Measurements from ENCODE around the gene CDK5R2. TPM values are rescaled to one million over a fixed set of nuclear protein-coding genes. Genes with fewer than 3 reads are reported as not detected.
A peak's percentile ranks its signal among the peaks of the same experiment; 100 is the strongest.

Gene CDK5R2
- total RNA-seq, 1 experiment from 2014 or later: 0.27 TPM

DNA sequence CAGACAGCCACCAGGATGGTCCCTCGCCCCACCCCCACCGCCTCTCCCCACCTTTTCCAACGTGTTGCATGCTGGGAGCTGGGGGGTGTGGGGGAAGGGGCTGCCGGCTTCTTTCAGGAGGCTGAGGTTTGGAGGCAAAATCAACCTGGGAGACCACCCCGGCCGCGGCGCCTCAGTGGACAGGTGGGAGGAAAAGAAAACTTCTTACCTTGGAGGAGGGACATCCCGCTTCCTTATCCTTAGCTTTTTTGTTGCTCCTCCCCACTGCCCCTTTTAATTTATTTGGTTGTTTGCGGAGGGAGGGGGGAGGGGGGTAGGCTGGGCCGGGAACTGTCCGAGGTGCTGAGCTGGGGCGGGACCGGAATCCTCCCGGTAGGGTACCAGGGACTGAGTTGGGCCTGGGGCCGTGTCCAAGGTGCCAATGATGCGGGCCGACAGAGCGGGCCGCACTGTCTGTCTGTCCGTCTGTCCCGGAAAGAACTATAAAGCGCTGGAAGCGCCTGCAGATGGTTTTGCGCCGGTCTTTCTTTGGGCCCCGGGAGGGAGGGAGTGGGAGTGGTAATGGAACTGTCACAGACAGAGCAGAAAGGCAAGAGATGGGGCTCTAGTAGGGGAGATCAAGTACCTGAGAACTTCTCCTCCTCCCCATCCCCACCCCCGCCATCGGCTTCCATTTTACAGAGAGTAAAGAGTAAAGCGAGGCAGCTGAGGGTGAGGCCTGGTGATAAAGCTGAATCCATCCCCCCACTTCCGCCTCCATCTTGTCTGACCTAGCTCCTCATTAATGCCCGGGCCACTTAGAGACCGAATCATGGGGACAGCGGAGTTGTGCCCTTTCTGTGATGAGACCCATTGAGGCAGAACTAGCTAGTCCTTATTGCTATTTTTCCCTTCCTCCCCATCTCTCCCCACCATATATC is 2.4 kb downstream of the CDK5R2 start:
- DNase-seq (ENCODE audit: low read depth): no peak

DNA sequence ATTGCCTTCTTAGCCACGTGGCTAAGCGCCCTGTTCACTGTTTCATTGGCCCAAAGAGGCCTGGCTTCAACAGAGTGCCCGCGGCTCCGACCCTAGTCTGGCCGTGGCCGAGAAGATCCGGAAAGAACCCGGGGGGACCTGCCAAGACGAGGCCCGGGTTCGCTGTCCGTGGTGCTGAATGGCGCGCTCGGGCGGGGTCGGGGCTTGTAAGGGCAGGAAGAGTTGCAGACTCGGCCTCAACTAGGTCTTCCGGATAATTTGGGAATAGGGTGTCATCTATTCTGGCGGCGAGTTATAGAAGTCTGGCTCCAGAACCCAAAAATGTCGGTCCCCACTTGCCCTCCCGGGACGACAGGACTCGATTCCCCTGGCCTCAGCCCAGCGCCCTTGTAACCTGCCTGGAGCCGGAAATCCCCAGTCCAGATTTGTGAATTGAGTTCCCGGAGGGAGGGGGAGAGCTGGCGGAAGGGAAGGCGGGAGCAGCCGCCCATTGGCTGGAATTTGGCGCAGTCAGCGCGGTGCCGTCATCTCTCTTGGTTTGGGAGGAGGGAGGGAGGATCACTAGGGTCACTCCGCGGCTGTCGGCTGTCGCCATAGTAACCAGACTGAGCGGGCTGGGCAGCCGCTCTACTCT is 3.5 kb downstream of the CDK5R2 start:
- peak; percentile 64 for DNase-seq (ENCODE audit: low read depth)

DNA sequence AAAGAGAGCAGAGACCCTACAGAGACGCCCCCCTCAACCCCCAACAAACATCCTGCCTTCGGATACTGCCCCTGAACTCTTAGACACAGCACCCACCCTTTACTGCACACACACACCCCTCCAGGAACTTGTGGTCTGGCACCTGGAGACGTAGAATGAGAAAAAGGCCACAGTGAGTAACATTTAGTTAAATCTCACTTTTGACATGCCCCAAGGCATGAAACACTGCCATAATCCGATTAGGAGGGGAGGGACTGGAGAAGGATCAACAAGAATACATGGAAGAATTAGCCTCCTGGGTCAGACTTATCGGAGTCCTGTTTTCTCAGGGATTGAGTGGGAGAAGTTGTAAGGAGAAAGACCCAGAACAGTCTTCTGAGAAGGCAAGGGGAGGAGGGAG is 4.1 kb downstream of the CDK5R2 start:
- no peak for DNase-seq (ENCODE audit: low read depth)

DNA sequence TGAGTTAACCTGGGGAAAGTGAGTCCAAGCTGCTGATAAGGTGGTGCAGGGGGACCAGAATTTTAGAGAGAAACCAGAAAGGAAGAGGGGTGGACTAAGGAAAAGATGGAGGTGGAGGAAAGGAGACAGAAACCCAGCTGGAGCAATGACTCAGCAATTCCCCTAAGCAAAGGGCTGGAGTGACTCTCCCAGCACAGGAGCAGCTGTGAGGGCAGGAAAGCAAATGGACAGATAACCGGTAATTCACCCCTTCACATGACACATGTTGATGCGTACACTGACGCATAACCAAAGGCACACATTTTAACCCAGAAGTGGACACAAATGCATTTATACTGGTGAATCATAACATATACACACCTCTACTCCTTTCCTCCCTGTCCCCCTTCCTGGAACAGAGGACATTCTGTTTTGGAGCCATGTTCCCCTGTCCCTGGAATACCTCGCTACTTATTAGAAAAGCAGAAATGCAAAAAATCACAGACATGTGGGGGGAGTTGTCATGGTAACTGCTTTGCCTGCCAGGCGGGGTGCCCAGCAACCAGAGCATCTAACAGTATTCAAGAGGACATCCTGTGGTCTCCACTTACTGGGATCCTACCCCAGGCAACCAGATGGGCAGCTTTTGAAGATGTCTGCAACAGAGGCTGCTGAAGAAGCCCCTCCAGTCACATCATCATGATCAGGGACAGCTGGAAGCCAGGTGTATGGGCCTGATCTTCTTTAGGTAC is 4.7 kb downstream of the CDK5R2 start:
- DNase-seq (ENCODE audit: low read depth): peak; percentile 90

DNA sequence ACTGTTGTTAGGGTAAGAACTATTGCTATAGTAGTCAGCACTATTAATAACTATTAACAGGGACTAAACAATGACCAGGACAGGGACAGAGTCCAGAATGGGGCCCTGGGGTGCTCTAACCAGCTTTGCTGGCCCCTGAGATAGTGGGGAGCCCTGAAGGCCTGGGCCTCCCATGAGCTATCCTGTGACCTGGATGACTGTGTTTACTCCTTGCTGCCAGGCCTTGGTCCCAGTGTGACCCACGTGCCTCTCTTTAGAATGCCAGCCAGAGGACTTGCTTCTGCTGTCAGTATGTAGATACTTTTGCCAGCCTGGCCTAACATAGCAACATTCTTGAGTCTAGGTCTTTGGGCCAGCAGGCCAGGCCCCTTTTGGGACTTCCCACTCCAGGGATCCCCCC is 11.4 kb downstream of the CDK5R2 start:
- no peak for DNase-seq (ENCODE audit: low read depth)

DNA sequence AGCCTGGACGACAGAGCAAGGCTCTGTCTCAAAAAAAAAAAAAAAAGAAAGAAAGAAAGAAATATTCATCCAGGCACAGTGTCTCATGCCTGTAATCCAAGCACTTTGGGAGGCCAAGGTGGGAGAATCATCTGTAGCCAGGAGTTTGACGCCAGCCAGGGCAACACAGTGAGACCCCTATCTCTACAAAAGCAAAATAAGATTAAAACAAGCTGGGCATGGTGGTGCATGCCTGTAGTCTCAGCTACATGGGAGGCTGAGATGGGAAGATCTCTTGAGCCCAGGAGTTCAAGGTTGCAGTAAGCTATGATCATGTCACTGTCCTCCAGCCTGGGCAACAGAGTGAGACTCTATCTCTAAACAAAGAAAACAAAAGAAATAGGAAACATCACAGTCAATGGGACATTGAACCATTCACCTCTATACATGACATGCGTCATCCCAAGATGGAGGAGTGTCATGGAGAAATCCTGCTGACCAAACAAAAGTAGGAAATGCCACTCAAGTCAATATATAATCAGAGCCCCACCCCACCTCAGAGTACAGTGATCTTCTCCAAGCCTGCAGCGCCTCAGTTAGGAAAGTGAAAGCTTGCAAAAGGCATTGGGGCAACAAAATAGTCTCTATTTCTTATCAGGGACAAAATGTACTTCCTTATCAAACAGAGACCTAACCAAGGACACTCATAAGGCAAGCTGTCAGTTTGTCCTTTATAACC is 15.8 kb downstream of the CDK5R2 start:
- no peak for DNase-seq (ENCODE audit: low read depth)

DNA sequence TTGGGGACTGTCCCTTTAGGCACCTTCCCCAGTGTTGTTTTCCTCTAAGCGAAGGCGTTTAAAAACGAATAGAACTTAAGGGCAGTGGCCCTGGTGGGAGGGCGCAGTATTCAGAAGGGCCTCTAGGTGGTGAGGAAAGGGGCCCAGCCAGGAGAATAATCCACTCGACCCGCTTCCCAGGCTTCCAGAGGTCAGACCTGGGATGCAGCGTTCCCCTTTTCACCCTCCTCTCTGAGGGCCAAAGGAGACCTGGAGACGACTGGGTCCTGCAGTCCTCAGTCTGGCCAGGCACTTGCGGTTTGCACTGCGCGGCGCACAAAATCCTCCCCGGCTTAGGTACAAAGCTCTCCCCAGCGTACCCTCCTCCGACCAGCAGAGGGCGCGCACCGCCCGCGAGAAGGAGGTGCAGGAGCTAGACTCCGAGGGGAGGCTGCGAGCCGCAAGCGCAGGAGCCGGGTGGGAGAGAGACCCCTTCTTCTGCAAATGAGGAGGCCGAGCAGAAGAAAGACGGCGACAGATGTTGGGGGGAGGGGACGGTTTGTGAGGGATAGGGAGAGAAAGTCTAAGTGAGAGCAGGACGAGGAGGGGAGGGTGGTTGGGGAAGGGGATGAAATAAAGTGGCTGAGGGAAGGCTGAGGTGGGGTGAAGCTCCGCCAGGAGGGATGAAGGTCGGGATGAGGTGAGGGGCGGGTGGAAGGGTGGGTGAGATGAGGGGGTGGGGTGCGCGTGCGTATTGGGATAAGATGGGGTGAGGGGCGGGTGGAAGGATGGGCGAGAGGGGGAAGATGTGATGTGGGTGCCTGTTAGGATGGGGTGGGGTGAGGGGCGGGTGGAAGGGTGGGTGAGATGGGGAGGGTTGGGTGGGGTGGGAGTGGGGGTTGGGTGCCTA is 20.6 kb downstream of the CDK5R2 start:
- DNase-seq (ENCODE audit: low read depth): peak; percentile 71

DNA sequence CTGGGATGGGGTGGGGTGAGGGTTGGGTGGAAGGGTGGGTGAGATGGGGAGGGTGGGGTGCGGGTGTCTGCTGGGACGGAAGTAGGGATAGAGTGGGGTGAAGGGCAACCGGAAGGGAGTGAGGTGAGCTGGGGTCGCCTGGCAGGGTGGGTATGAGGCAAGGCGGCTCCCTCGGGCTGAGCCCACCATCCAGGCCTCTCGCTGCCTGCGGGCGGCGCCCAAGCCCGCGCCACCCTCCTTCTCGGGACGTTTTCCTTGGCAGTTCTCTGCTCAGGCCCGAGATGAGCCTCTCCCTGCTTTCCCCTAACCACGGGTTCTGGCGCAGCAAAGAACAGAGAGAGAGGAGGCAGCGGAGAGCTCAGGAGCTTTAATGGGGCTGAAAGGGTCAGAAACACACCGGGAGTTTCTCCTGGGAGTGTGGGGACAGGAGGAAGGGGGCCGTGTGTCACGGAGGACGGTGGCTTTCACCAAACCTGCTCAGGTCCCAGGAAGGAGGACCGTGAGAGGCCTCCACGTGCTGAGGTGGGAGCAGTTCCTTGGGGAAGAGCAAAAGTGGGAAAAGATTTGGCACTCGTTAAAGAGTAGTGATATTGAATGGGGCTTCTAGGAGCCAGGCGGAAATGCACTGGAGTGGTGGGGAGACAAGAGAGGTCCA is 21.4 kb downstream of the CDK5R2 start:
- no peak for DNase-seq (ENCODE audit: low read depth)

DNA sequence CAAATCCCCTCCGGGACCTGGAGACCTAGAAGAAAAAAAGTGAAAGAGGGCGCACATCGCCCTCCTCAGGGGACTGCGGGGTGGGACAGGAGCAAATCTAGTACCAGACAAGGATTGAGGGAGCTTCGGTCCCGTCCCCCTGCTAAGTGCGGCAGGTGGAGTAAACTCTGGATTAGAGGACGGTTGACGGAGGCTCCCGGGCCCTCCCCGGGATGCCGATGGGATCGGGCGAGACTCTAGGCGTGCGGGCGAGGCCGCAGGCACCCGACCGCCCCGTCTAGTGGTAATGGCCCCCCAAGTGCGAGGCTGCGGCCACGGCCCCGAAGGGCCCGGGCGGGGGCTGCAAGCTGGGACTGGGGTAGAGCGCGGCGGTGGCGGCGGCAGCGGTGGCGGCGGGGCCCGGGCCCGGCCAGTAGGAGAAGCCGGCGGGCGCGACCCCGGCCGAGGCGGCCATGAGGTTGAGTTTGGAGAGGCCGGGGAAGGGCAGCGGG is 22.0 kb downstream of the CDK5R2 start:
- no peak for DNase-seq (ENCODE audit: low read depth)

DNA sequence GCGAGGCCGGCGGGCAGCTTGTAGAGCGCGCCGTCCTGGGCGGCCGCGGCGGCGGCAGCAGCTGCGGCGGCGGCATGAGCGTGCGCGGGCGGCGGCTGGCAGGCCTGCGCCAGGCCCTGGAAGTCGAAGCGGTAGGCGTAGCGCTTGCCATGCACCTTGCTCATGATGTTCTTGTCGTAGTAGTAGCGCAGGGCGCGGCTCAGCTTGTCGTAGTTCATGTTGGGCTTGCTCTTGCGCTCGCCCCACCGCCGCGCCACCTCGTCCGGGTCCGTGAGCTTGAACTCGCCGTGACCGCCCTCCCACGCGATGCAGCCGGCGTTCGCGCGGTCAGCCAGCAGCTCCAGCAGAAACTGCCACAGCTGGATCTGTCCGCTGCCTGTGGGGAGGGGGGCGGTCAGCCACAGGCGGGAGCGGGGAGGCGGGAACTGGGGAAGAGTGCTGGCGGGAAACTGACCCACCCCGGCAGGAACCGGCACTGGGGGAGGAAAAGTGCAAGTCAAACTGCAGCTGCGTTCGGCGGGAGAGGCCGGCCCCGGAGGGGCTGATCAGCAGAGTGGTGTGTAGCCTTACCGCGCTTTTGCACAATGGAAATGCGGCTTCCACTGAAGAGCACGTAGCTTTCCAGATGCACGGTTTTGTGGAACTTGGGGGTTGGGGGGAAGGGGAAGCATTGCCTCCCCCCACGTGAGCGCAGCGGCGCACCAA is 22.6 kb downstream of the CDK5R2 start:
- DNase-seq (ENCODE audit: low read depth): no peak

DNA sequence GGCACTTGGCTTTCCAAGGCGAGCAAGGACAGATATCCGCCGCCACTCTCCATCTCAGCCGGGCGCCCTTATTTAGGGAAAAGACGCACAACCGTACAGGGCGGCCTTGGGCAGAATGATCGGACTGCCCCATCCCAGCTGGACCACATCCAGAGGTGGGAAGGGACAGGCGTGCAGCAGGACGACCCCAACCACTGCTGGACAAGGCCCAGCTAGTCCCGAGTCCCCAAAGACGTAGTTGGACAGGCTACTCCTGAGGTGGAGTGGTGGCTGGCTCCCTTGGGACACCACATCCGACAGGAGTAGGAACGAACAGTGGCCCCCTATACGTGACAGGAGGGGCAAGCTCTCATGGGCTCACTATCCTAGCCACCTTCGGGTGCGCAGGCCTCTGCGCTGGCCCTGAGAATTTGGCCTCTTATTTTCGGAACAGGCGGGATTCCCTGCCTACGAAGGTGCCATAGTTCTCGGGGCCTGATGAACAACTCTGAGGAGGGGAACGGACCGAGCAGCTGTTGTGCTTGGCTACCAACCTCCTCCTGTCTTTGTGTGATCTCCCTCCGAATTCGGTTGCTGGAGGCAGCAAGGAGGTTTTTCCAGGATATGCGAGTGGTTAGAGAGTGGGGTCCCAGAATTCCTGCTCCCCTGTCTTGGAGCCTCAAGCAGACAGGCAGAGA is 23.3 kb downstream of the CDK5R2 start:
- no peak for DNase-seq (ENCODE audit: low read depth)

DNA sequence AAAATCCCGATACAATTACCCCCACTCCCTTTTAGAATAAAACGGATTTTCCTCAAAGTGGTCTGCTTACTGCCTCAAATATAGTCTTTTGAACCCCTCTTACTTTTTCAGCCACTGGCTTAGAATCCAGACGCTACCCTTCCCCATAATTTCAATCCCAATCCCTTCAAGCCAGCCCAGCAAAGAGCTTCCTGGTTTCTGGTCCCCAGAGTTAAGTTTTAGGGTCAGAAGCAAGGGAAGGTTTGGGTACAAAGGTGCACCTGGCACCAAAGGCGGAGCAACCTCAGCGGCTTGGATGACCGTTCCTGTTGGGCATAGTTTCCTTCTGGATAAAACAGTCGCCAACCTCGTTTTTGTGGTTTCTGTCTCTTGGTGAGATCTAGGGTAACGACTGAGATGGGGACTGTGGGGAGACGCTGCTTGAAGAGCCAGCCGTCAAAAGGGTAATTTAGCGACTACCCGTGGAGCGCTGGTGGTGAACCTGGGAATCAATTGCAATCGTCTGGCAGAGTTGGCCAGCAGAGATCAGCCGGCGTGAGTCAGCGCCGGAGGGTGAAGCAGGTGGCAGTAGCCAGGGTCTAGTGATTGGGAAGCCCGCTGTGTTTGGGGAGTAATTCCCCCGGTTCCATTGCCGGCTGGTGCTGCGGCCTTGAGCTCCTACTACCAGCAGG is 23.9 kb downstream of the CDK5R2 start:
- DNase-seq (ENCODE audit: low read depth): no peak

DNA sequence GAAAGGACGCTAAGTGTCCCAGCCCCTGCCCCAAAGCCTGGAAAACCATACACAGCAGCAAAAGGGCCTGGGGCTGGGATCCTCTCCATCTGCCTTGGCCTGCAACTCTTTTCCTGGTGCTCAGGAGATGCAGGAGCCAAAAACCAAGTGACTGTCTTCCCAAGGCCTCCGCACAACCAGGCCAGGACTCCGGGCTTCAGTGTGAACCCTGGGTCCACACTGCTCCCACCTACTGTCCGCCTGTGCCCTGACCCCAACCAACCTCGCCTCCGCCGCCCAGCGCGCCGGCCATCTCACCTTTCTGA is 24.4 kb downstream of the CDK5R2 start:
- DNase-seq (ENCODE audit: low read depth): no peak

DNA sequence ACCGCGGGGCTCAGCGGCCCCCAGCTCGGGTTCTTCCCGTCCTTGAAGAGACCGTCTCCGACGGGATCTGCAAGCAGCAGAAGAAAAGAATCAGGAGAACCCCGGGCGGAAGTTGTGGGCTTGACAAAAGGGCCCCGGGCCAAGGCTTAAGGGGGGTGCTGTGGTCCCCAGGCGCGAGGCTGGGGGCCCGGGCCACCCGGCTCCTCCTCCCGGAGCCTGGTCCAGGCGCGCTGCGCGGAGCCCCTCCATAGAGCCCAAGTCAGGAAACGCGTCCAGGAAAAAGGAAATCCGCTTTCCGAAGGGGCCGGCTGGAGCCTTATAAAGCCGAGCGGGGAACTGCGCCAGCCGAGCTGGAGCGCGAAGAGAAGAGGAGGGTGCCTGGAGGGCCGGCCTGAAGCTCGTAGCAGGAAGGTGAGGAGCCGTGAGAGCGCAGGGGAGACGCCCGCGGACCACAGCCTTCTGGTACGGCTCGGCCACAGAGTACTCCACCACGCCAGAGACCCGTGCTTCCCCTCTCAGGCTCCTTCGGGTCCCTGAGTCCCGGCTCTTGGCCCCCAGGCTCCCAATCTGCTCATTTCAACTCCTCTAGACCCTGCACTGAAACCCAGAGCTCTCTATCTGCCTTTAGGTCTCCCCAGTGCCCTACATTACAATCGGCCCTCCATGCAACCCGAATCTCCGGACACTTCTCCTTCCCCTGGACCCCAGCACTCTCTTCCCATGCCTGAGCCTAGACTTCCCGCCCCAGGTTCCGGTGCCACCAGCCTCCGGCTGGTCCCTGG is 25.0 kb downstream of the CDK5R2 start:
- DNase-seq (ENCODE audit: low read depth): no peak

DNA sequence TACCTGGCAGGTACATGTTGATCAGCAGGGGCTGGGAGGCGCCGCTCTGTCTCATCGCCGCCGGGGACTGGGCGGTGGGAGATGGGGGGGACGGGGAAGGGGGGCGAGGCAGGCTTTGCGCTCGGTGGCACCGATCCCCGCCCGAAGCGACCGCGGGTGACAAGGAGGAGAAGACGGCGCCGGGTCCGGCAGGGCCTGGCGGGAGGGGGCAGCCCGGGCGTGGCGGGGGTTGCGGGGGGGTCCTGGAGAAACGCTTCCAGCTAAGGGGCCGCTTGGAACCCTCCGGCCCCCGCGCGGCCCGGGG is 25.5 kb downstream of the CDK5R2 start, which contains the start of gene FEV:
Gene FEV, minus strand, starts transcription at position 164 of the 304 bp plus-strand sequence. Its CDS starts 109 bp downstream, at position 55.
- no peak for DNase-seq (ENCODE audit: low read depth)

DNA sequence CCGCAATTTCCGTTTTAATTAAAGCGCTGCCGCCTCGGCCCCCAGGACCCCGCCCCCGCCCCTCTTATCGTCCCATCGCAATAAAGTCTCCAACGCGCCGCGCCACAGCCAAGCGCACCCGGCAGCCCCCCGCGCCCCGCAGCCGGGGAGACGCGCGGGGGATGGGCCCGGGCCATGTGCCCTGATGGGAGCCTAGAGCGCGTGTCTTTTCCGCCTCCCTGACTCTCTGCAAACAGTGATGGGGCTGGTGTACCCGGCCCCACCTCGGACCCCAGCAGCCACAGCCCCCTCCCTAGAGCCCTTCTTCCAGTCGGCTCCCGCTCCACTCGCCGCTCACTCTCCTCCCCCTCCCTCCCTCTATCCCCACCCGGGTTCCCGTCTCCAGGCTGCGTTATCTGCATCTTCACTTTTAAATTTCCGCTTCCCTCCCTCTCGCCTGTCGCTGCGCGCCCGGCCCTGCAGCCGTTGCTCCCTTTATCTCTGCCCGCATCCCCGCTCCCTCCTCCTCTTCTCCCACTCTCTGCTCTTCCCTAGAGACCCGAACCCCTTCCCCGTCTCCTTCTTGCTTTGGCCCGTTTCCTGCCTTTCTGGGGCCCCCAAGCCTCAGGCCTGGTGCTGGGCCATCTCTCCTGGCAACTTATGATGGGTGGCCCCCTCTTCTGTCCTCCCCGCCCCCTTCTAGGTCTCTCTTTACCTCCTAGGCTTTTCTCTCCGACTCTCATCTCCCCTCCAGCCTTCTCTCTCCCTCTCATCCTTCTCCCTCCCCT is 26.0 kb downstream of the CDK5R2 start:
- DNase-seq (ENCODE audit: low read depth): no peak

Data from HT1080 (cell line).